Subcutaneous abdominal adipose tissue (tissue), 5 donors: ENCODE data around the gene DMAP1.

Source experiments
- H3K27ac ChIP-seq: one replicate; pipeline ENCODE4 v1.7.0; 2013; ENCODE audit warnings: low read depth, mild to moderate bottlenecking, inconsistent platforms, low read length, moderate library complexity
- H3K27me3 ChIP-seq, 5 donors: one replicate each; pipeline ENCODE4 v1.7.0; 2013; ENCODE audit warnings: low read length in 5 of 5, inconsistent platforms in 1 of 5; ENCODE audit not compliant: control insufficient read depth in 5 of 5, insufficient read depth in 4 of 5
- H3K36me3 ChIP-seq, 5 donors: one replicate each; pipeline ENCODE4 v1.7.0; 2013; ENCODE audit warnings: low read length in 5 of 5; ENCODE audit not compliant: control insufficient read depth in 5 of 5, insufficient read depth in 5 of 5
- H3K4me1 ChIP-seq, 5 donors: one replicate each; pipeline ENCODE4 v1.7.0; 2013; ENCODE audit warnings: low read length in 5 of 5, mild to moderate bottlenecking in 3 of 5, moderate library complexity in 1 of 5; ENCODE audit not compliant: control insufficient read depth in 5 of 5, insufficient read depth in 5 of 5
- H3K4me3 ChIP-seq, 5 donors: one replicate each; pipeline ENCODE4 v1.7.0; 2013; ENCODE audit warnings: low read length in 5 of 5, low read depth in 1 of 5
- H3K9ac ChIP-seq, 5 donors: one replicate each; pipeline ENCODE4 v1.7.0; 2013; ENCODE audit warnings: low read length in 5 of 5, mild to moderate bottlenecking in 4 of 5, moderate library complexity in 3 of 5
- H3K9me3 ChIP-seq, 5 donors: one replicate each; pipeline ENCODE4 v1.7.0; 2013; ENCODE audit warnings: low read length in 5 of 5; ENCODE audit not compliant: control insufficient read depth in 5 of 5
- donor health status: healthy.
- donor health status: healthy.
- donor health status: healthy.
- donor health status: healthy.
- donor health status: healthy.

DMAP1 gene

GRCh38 chr1:44262816-44263567, 49.7 kb downstream of the DMAP1 start:
- Histone ChIP-seq H3K36me3 (no peaks in the 10 kb centered on the region), H3K4me3 (no peak overlapping the region), H3K4me1 (peaks cover 0 to 42% (median 29%) of the 10 kb centered on the region in 5 donors), H3K27me3 (no peaks in the 10 kb centered on the region), H3K27ac (no peak overlapping the region), H3K9me3 (no peaks in the 10 kb centered on the region), H3K9ac (no peak overlapping the region)

DNA sequence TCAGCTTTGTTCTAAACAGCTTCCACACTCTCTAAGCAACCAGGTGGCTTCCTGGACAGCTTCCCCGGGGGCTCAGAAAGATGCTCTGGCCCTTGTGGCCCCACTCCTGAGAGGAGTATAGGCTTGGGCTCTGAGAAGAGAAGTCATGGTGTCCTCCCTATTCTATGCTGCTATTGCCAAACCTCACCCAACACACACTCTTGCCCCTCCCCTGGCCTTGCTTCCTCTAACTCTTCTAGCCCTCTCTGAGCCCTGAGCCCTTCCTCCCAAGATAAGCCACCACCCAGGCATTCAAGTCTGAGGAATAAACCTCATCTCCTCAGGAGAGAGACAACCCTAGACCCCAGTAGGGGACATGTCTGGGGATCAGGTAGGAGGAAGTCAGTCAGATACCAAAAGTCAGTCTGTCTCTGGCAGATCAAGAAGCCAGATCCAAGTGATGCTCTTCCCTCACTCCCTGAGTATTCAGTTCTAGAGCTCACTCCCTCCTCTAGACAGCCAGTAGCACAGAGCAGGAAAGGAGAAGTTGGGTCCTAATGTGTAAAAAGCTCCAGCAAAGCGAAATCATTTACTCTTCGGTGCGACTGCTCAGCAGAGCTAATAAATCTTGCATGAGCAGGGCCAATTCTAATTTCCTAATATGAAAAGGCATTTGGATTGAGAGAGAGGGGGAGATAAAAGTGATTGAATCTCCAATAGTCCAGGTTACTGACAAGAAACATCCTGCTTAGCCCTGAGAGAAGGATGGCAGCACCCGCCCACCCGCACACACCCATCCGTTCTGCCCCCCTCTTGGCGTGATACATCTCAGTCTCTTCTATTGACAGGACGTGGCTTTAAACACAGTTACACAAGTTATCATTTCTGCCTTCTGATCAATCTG, 50.5 kb downstream of the DMAP1 start:
- Histone ChIP-seq H3K9me3 (no peaks in the 10 kb centered on the region), H3K9ac (no peak overlapping the region), H3K27ac (no peak overlapping the region), H3K4me1 (peaks cover 0 to 42% (median 29%) of the 10 kb centered on the region in 5 donors), H3K4me3 (no peak overlapping the region), H3K27me3 (no peaks in the 10 kb centered on the region), H3K36me3 (no peaks in the 10 kb centered on the region)

GRCh38 chr1:44264451-44264771, 51.1 kb downstream of the DMAP1 start:
- no peak overlapping the region for H3K4me3 ChIP-seq
- no peak overlapping the region for H3K27ac ChIP-seq
- peaks cover 0 to 1% (median 0%) of the 10 kb centered on the region in 5 donors for H3K36me3 ChIP-seq
- H3K4me1 ChIP-seq, result peaks cover 0 to 42% (median 29%) of the 10 kb centered on the region in 5 donors
- H3K9ac ChIP-seq, result no peak overlapping the region
- no peaks in the 10 kb centered on the region for H3K9me3 ChIP-seq
- no peaks in the 10 kb centered on the region for H3K27me3 ChIP-seq

DNA sequence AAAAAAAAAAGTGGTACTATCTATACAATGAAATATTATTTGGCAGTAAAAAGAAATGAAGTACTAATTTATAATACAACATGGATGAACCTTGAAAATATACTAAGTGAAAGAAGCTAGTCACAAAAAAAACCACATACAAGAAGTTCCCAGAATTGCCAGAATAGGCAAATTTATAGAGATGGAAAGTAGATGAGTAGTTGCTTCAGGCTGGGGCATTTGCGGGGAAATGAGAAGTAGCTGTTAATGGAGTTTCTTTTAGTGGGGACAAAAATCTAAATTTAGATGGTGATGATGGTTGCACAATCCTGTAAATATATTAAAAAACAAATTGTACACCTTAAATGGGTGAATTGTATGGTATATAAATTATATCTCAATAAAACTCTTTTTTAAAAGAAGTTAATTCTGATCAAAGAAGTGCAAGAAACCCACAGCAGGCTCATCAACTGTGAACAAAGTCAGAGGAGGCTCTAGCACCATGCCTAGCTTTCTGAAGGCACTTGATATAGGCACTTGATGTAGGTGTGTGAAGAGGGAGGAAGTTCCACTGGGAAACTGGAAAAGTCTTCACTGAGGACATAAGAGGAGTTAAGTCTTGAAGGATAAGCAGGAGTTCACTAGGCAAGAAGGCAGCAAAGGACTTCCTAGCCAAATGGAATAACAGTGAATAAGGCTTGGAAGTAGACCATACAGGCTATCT, 52.5 kb downstream of the DMAP1 start:
- Histone ChIP-seq H3K36me3 (peaks cover 0 to 3% (median 0%) of the 10 kb centered on the region in 5 donors), H3K9ac (no peak overlapping the region), H3K4me3 (no peak overlapping the region), H3K27me3 (no peaks in the 10 kb centered on the region), H3K9me3 (no peaks in the 10 kb centered on the region), H3K27ac (no peak overlapping the region), H3K4me1 (peaks cover 0 to 46% (median 33%) of the 10 kb centered on the region in 5 donors)

DNA sequence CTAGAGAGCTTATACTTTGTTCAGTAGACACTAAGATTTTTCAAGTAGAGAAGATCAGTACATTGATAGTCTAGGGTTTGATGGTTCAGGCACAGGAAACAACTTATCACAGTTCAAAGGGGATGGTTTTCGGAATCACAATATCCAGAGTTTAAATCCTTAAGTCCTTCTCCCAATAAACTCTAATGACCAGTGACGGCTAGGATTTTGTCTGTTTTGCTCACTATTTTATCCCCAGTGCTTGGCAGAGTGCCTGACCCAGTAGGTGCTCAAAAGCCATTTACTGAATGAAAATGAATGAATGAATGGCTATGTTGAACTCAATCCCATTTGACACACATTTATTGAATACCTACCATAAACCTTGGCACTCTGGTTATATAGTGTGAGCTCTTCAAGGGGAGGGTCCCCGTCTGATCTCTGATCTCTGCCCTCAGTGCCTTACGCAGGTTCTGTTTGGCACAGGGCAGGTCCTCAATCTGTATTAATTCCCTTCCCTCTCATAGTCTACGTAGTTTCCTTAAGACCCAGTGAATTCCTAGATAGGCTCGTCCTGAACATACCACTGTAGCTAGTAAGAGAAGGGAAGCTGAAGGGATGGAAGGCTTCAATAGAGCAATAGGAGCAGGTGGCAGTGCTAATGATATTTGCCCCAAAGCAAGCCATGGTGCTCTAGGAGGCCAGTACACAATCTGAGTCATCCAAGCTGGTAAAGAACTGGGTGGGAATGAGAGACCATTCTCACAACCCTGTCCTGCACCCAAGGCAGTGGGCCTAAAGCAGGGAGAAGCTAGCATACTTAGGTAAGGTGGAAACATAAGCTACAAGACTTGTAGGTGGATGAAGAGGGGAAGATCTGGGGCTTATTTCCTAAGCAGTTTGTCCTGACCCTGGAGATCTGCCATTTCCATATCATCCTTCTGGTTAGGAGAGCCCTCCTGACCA, 53.4 kb downstream of the DMAP1 start:
- Histone ChIP-seq H3K4me3 (no peak overlapping the region), H3K36me3 (peaks cover 0 to 3% (median 0%) of the 10 kb centered on the region in 5 donors), H3K9ac (no peak overlapping the region), H3K27me3 (no peaks in the 10 kb centered on the region), H3K27ac (no peak overlapping the region), H3K4me1 (peaks cover 0 to 48% (median 35%) of the 10 kb centered on the region in 5 donors), H3K9me3 (no peaks in the 10 kb centered on the region)

DNA sequence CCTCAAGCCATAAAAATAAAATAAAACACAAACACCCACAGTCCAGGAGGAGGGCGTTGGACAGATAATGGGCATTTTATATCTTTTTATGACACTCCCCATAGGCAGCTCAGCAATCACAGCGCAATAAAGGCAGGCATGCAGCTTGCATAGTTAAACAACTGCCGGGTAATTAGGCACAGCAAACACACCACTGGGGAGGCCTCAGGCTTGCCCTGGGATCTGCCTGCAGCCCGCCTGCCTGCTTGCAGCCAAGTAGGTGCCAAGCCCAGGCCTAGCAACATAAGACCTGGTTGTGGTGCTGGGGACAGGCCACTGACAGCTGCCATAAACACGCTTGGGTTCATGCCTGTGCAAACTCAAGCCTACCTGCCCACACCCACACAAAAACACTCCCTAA, 54.2 kb downstream of the DMAP1 start:
- H3K4me1 ChIP-seq, result peaks cover 0 to 47% (median 35%) of the 10 kb centered on the region in 5 donors
- H3K36me3 ChIP-seq, result peaks cover 0 to 3% (median 0%) of the 10 kb centered on the region in 5 donors
- no peaks in the 10 kb centered on the region for H3K9me3 ChIP-seq
- H3K4me3 ChIP-seq, result no peak overlapping the region
- H3K9ac ChIP-seq, result no peak overlapping the region
- no peak overlapping the region for H3K27ac ChIP-seq
- H3K27me3 ChIP-seq, result no peaks in the 10 kb centered on the region

DNA sequence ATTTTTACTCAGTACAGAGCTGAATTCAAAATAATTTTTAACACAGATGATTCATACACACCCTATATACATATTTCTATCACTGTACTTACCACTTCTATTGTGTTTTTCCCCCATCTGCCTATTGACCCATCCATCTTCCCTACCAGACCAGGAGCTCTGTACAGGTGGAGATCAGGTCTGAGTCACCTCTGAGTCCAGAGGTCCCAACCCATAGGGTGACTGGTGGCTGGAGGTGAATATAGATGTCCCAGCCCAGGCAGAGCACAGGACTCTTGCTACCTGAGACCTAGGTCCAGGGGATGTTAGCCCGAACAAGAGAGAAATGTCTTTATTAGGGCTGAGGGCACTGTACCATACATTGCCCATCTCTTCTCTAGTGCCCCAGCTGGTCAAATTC, 54.8 kb downstream of the DMAP1 start:
- Histone ChIP-seq H3K9me3 (no peaks in the 10 kb centered on the region), H3K4me1 (peaks cover 0 to 41% (median 29%) of the 10 kb centered on the region in 5 donors), H3K9ac (no peak overlapping the region), H3K27me3 (no peaks in the 10 kb centered on the region), H3K4me3 (no peak overlapping the region), H3K27ac (no peak overlapping the region), H3K36me3 (peaks cover 0 to 3% (median 0%) of the 10 kb centered on the region in 5 donors)
